Measurements from ENCODE around the gene ACVR2A.

The ACVR2A gene

GRCh38 chr2:147867050-147867449, 22.2 kb downstream of the ACVR2A start:
- no peak for TF ChIP-seq CTCF (IDR thresholded peaks at IDR 0.05; ENCODE audit: control insufficient read depth, extremely low read depth, insufficient read depth)
- no peak overlapping the region for H3K4me3 ChIP-seq (ENCODE audit: low read depth, low read length)
- DNase-seq (ENCODE audit: low read depth), result no peak

- no peak for TF ChIP-seq CTCF (IDR thresholded peaks at IDR 0.05; ENCODE audit: control insufficient read depth, extremely low read depth, insufficient read depth)
- no peak for DNase-seq (ENCODE audit: low read depth)
- H3K4me3 ChIP-seq (ENCODE audit: low read depth, low read length), result no peak overlapping the region
These were observed 25.1 kb downstream of the ACVR2A start for GRCh38 chr2:147869934-147870333.

GRCh38 chr2:147872967-147873366, 28.1 kb downstream of the ACVR2A start:
- no peak overlapping the region for H3K4me3 ChIP-seq (ENCODE audit: low read depth, low read length)
- no peak for TF ChIP-seq CTCF (IDR thresholded peaks at IDR 0.05; ENCODE audit: control insufficient read depth, extremely low read depth, insufficient read depth)
- DNase-seq (ENCODE audit: low read depth), result no peak

- TF ChIP-seq CTCF (IDR thresholded peaks at IDR 0.05; ENCODE audit: control insufficient read depth, extremely low read depth, insufficient read depth), result no peak
- no peak overlapping the region for H3K4me3 ChIP-seq (ENCODE audit: low read depth, low read length)
- no peak for DNase-seq (ENCODE audit: low read depth)
These were observed 29.1 kb downstream of the ACVR2A start for GRCh38 chr2:147873859-147874483.

GRCh38 chr2:147879846-147880245, 35.0 kb downstream of the ACVR2A start:
- no peak overlapping the region for H3K4me3 ChIP-seq (ENCODE audit: low read depth, low read length)
- TF ChIP-seq CTCF (IDR thresholded peaks at IDR 0.05; ENCODE audit: control insufficient read depth, extremely low read depth, insufficient read depth), result no peak
- no peak for DNase-seq (ENCODE audit: low read depth)

GRCh38 chr2:147882631-147883030, 37.8 kb downstream of the ACVR2A start:
- no peak overlapping the region for H3K4me3 ChIP-seq (ENCODE audit: low read depth, low read length)
- no peak for DNase-seq (ENCODE audit: low read depth)
- no peak for TF ChIP-seq CTCF (IDR thresholded peaks at IDR 0.05; ENCODE audit: control insufficient read depth, extremely low read depth, insufficient read depth)

GRCh38 chr2:147884830-147885229, 40.0 kb downstream of the ACVR2A start:
- H3K4me3 ChIP-seq (ENCODE audit: low read depth, low read length), result no peak overlapping the region
- no peak for DNase-seq (ENCODE audit: low read depth)
- no peak for TF ChIP-seq CTCF (IDR thresholded peaks at IDR 0.05; ENCODE audit: control insufficient read depth, extremely low read depth, insufficient read depth)
